Liver (tissue), 9 donors: ENCODE measurements around the gene PPP1R26. TPM values are rescaled to one million over a fixed set of nuclear protein-coding genes. Genes with fewer than 3 reads are reported as not detected.
A peak's percentile ranks its signal among the peaks of the same experiment; 100 is the strongest.

Source experiments
- DNase-seq: peaks from one replicate; pipeline ENCODE4 v3.0.0-alpha.2; 2017; ENCODE audit warnings: low spot score
- H3K27ac ChIP-seq, 2 donors: one replicate each; pipeline ENCODE4 v1.7.0; 2013; ENCODE audit warnings: inconsistent platforms in 2 of 2, low read length in 2 of 2, control low read depth in 1 of 2, low read depth in 1 of 2, mild to moderate bottlenecking in 1 of 2
- H3K27me3 ChIP-seq, 4 donors: one replicate each; pipeline versions ENCODE4 v1.6.1 to v1.7.0; 2013; ENCODE audit warnings: low read length in 3 of 4, inconsistent platforms in 1 of 4, mild to moderate bottlenecking in 1 of 4, moderate library complexity in 1 of 4; ENCODE audit not compliant: control insufficient read depth in 4 of 4, insufficient read depth in 4 of 4
- H3K36me3 ChIP-seq, 4 donors: one replicate each; pipeline versions ENCODE4 v1.6.1 to v1.7.0; 2013; ENCODE audit warnings: low read length in 3 of 4, mild to moderate bottlenecking in 3 of 4, low read depth in 1 of 4, moderate library complexity in 1 of 4; ENCODE audit not compliant: control insufficient read depth in 4 of 4, insufficient read depth in 3 of 4
- H3K4me1 ChIP-seq, 4 donors: one replicate each; pipeline versions ENCODE4 v1.6.1 to v1.7.0; 2013; ENCODE audit warnings: low read length in 3 of 4, mild to moderate bottlenecking in 3 of 4, moderate library complexity in 1 of 4; ENCODE audit not compliant: control insufficient read depth in 4 of 4, insufficient read depth in 4 of 4
- H3K4me3 ChIP-seq, 3 donors: one replicate each; pipeline versions ENCODE4 v1.6.1 to v1.7.0; 2013; ENCODE audit warnings: low read length in 3 of 3, control low read depth in 1 of 3, low read depth in 1 of 3, mild to moderate bottlenecking in 1 of 3
- H3K9ac ChIP-seq, 2 donors: one replicate each; pipeline ENCODE4 v1.7.0; 2013; ENCODE audit warnings: low read length in 2 of 2, mild to moderate bottlenecking in 2 of 2, moderate library complexity in 2 of 2, control low read depth in 1 of 2, low read depth in 1 of 2
- H3K9me3 ChIP-seq, 4 donors: one replicate each; pipeline versions ENCODE4 v1.6.1 to v1.7.0; 2013; ENCODE audit warnings: low read length in 3 of 4; ENCODE audit not compliant: control insufficient read depth in 4 of 4
- EGR1 ChIP-seq, 2 donors: IDR thresholded peaks; 2 replicates each; pipeline ENCODE4 v1.6.1; 2016 to 2018; ENCODE audit warnings: antibody characterized with exemption in 2 of 2, low read depth in 2 of 2
- GABPA ChIP-seq, 2 donors: IDR thresholded peaks in 1 of 2; conservative IDR thresholded peaks in 1 of 2; 2 replicates each; pipeline ENCODE4 v1.6.1; 2016; ENCODE audit warnings: antibody characterized with exemption in 2 of 2, mild to moderate bottlenecking in 1 of 2, moderate library complexity in 1 of 2
- HNF4A ChIP-seq, 2 donors: conservative IDR thresholded peaks; 2 replicates each; pipeline ENCODE4 v1.6.1; 2016; ENCODE audit warnings: antibody characterized with exemption in 2 of 2, mild to moderate bottlenecking in 2 of 2
- HNF4G ChIP-seq: IDR thresholded peaks from 2 replicates; pipeline ENCODE4 v1.6.1; 2016; ENCODE audit warnings: antibody characterized with exemption
- REST ChIP-seq: IDR thresholded peaks from 2 replicates; pipeline ENCODE4 v1.6.1; 2016; ENCODE audit warnings: antibody characterized with exemption, mild to moderate bottlenecking
- TAF1 ChIP-seq: conservative IDR thresholded peaks from 2 replicates; pipeline ENCODE4 v1.6.1; 2016; ENCODE audit warnings: antibody characterized with exemption, mild to moderate bottlenecking
- WGBS: extraction: QIAGEN DNeasy Blood & Tissue Kit; methylation state at CpG from one replicate; pipeline ENCODE4 v1.1.7; 2013; 5-methylcytosine and 5-hydroxymethylcytosine counted together
- polyA plus RNA-seq, 2 donors: library from polyadenylated mRNA; stranded (reverse) in 1 of 2; unstranded in 1 of 2; fragments of 200-250 nt in 1 of 2; fragments of >200 nt in 1 of 2; fragmentation: Nextera tagmentation in 1 of 2; extraction: Ambion mirVana in 1 of 2; gene quantifications; one replicate each; pipeline versions ENCODE4 v1.2.1 to v1.2.3, GENCODE V29; 2013 to 2015
- total RNA-seq, 2 donors: library from RNA; depleted of rRNA; stranded (reverse); fragments of >200 nt; gene quantifications; one replicate each; pipeline ENCODE4 v1.2.3, GENCODE V29; 2014
- TF ChIP-seq, protein P1 (sequence below): fragments of 150-350 bp; IDR thresholded peaks from 2 replicates; pipeline ENCODE4 v1.5.1; 2017; ENCODE audit warnings: improper control_type of control experiment, low read depth, low read length; ENCODE audit not compliant: missing input control
- donor health status: healthy.
- donor health status: healthy.
- donor health status: healthy.
- donor health status: healthy.
- donor health status: healthy.

The PPP1R26 gene
- total and polyA plus RNA-seq, 4 donors = 1.5 to 9.5 (median 4.2) TPM

- 24% methylated on average over 4 of the region's 4 CpGs for WGBS
- peak overlapping the region; percentile 78 to 91 for H3K27ac ChIP-seq
Measured at GRCh38 chr9:135491764-135492163, 12.2 kb downstream of the PPP1R26 start.

GRCh38 chr9:135492886-135493669 lies 13.5 kb downstream of the PPP1R26 start:
- H3K4me1 ChIP-seq = peaks cover 2 to 35% (median 29%) of the 10 kb centered on the region in 4 donors
- H3K4me3 ChIP-seq = peak overlapping the region in 1 of 3 donors; percentile 71
- TF ChIP-seq REST = no peak
- TF ChIP-seq HNF4A (conservative IDR thresholded peaks at IDR 0.05) = no peak
- no peak for TF ChIP-seq HNF4G
- TF ChIP-seq, protein P1, sequence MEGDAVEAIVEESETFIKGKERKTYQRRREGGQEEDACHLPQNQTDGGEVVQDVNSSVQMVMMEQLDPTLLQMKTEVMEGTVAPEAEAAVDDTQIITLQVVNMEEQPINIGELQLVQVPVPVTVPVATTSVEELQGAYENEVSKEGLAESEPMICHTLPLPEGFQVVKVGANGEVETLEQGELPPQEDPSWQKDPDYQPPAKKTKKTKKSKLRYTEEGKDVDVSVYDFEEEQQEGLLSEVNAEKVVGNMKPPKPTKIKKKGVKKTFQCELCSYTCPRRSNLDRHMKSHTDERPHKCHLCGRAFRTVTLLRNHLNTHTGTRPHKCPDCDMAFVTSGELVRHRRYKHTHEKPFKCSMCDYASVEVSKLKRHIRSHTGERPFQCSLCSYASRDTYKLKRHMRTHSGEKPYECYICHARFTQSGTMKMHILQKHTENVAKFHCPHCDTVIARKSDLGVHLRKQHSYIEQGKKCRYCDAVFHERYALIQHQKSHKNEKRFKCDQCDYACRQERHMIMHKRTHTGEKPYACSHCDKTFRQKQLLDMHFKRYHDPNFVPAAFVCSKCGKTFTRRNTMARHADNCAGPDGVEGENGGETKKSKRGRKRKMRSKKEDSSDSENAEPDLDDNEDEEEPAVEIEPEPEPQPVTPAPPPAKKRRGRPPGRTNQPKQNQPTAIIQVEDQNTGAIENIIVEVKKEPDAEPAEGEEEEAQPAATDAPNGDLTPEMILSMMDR = no peak
- TF ChIP-seq EGR1 (IDR thresholded peaks at IDR 0.05; ENCODE audit: low read depth in 2 of 2) = no peak
- TF ChIP-seq GABPA (IDR thresholded peaks at IDR 0.05 in 1 of 2, conservative IDR thresholded peaks at IDR 0.05 in 1 of 2) = no peak
- no peak overlapping the region for H3K9ac ChIP-seq
- WGBS = 96% methylated on average over 27 of the region's 27 CpGs
- H3K36me3 ChIP-seq = peaks cover 0 to 4% (median under 1%) of the 10 kb centered on the region in 4 donors
- DNase-seq = no peak
- no peak overlapping the region for H3K27ac ChIP-seq
- no peaks in the 10 kb centered on the region for H3K9me3 ChIP-seq
- H3K27me3 ChIP-seq = no peaks in the 10 kb centered on the region

More at GRCh38 chr9:135491764-135492163, 12.2 kb downstream of the PPP1R26 start:
- TF ChIP-seq HNF4A (conservative IDR thresholded peaks at IDR 0.05) (peak; percentile 57 to 74), TAF1 (no peak), HNF4G (peak; percentile 52)
- DNase-seq = no peak
- Histone ChIP-seq H3K27me3 (no peaks in the 10 kb centered on the region), H3K9ac (peak overlapping the region; percentile 22 to 36), H3K4me3 (peak overlapping the region; percentile 52 to 79 (median 71)), H3K4me1 (peaks cover 2 to 35% (median 29%) of the 10 kb centered on the region in 4 donors), H3K36me3 (peaks cover 0 to 6% (median under 1%) of the 10 kb centered on the region in 4 donors), H3K9me3 (no peaks in the 10 kb centered on the region)

DNA sequence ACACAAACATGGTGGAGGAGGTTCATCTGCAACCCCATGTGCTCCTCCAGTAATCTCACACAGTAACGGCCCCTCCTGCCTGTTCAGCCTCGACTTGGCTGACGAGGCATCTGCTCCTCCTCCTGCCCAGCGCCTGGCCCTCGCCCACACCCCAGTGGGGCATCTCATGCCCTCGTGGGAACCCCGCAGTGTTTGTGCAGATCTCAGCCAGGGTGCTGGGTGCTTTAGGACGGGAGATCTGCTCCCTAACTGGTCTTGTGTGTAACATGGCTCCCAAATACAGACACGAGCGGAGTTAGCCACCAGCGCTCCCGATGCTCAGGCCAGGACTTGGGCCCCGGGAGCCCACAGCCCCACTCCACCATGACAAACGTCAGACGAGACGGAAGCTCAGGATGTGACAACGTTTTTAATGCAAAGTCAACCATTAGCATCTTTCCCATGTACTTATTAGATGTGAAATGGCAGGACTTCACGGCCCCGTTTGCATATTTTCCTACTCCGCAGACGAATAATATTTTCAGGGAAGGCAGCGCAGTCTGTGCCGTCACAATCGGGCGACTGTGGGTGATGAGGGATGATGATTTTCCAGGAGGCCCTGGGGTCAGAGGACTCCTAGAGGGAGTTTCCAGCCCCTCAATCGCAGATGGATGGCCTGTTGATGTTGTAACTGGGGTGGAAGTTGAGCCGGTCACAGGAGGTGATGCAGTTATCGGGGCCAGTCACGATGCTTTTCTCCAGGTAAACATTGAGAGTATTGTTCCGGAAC lies 15.4 kb downstream of the PPP1R26 start:
- Histone ChIP-seq H3K36me3 (peaks cover 0 to 4% (median 0%) of the 10 kb centered on the region in 4 donors), H3K27ac (no peak overlapping the region), H3K4me3 (no peak overlapping the region), H3K4me1 (peaks cover 4 to 36% (median 26%) of the 10 kb centered on the region in 4 donors), H3K9ac (no peak overlapping the region), H3K9me3 (no peaks in the 10 kb centered on the region), H3K27me3 (no peaks in the 10 kb centered on the region)
- 87% methylated on average over 30 of the region's 30 CpGs for WGBS
- DNase-seq = no peak
- no peak for TF ChIP-seq EGR1 (IDR thresholded peaks at IDR 0.05; ENCODE audit: low read depth in 2 of 2)
